Esophagus squamous epithelium (tissue), 4 donors: ENCODE measurements around the gene PDE2A.

ENCODE experiments used
- POLR2A ChIP-seq, 4 donors: fragments of 450-650 bp; IDR thresholded peaks; one replicate each; pipeline ENCODE4 v1.6.1; 2017; ENCODE audit warnings: antibody characterized with exemption in 4 of 4, mild to moderate bottlenecking in 4 of 4, moderate library complexity in 3 of 4
- TF ChIP-seq, protein P1 (sequence below), 6 experiments: fragments of 450-650 bp in 4 of 6; fragments of 200-600 bp in 2 of 6; sonication (generic) in 2 of 6; IDR thresholded peaks; one replicate each; pipeline ENCODE4 v1.5.1; 2016 to 2019; ENCODE audit warnings: antibody characterized with exemption in 6 of 6, mild to moderate bottlenecking in 4 of 6, moderate library complexity in 4 of 6

- TF ChIP-seq POLR2A (IDR thresholded peaks at IDR 0.05): no peak
- TF ChIP-seq, protein P1, sequence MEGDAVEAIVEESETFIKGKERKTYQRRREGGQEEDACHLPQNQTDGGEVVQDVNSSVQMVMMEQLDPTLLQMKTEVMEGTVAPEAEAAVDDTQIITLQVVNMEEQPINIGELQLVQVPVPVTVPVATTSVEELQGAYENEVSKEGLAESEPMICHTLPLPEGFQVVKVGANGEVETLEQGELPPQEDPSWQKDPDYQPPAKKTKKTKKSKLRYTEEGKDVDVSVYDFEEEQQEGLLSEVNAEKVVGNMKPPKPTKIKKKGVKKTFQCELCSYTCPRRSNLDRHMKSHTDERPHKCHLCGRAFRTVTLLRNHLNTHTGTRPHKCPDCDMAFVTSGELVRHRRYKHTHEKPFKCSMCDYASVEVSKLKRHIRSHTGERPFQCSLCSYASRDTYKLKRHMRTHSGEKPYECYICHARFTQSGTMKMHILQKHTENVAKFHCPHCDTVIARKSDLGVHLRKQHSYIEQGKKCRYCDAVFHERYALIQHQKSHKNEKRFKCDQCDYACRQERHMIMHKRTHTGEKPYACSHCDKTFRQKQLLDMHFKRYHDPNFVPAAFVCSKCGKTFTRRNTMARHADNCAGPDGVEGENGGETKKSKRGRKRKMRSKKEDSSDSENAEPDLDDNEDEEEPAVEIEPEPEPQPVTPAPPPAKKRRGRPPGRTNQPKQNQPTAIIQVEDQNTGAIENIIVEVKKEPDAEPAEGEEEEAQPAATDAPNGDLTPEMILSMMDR (IDR thresholded peaks at IDR 0.05): no peak
Measured at GRCh38 chr11:72537051-72537450, 137.2 kb downstream of the PDE2A start.
